GM18868 (cell line): Measurements from ENCODE around the gene S100B.

Source experiments
- ATAC-seq: cut with Tn5 transposase; IDR thresholded peaks from one replicate; pipeline ENCODE4 v1.9.1; 2021; ENCODE audit warnings: mild to moderate bottlenecking, moderate library complexity; ENCODE audit not compliant: unreplicated experiment

S100B gene

DNA sequence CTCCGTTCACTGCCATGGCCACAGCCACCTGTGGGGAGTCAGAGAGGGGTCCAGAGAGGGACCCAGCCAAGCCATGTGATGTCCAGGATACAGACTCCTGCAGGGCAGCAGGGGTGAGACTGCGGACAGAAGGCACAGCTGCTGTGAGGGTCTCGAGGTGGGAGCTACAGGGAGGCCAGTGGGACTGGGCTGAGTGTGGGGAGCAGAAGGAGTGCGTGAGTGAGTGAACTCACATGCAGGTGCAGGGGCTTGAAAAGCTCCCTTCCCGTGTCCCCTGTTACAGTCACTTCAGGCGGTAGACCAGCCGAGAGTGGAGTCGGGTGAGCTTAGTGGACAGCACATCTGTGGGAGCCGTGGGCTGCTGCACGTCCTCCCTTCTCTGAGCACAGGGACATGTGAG is 42.4 kb downstream of the S100B start:
- ATAC-seq: no peak

GRCh38 chr21:46561445-46562090 is 43.3 kb downstream of the S100B start:
- no peak for ATAC-seq

DNA sequence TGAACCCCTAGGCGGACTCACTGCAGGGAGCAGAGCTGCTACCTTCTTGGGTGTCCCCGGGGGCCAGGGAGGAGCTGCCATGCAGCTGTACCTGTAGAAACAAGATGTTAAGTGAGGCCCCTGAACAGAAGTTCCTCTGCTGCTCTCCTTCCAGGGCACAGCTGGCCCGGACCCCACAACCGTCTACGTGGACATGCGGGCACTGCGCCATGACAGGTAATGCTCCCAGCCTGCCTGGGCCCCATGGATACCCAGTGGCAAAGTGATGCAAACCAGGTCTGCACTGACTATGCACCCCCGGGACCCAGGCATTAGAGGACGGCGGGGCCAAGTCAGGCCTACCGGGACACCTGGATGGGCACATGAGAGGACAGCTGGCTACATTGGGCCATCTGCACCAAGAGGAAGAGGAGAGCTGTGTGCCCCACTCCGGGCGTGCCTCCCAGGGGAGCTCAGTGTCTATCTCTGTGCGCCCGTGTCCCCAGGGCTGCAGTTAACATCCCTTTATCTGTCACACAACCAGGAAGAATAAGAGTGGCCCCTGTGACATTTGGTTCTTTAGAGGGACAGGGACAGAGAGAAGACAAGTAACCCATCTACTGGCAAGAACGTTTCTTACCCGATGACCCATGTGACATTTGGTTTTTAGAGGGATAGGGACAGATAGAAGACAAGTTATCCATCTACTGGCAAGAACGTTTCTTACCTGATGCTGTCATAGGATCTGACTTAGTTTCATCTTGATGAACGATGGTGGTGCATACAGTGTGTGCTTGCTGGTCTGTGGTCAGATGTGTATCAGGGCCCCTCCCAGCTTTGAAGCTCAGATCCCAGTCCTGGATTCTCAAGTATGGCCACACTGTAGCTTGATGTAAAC is 44.1 kb downstream of the S100B start:
- no peak for ATAC-seq

DNA sequence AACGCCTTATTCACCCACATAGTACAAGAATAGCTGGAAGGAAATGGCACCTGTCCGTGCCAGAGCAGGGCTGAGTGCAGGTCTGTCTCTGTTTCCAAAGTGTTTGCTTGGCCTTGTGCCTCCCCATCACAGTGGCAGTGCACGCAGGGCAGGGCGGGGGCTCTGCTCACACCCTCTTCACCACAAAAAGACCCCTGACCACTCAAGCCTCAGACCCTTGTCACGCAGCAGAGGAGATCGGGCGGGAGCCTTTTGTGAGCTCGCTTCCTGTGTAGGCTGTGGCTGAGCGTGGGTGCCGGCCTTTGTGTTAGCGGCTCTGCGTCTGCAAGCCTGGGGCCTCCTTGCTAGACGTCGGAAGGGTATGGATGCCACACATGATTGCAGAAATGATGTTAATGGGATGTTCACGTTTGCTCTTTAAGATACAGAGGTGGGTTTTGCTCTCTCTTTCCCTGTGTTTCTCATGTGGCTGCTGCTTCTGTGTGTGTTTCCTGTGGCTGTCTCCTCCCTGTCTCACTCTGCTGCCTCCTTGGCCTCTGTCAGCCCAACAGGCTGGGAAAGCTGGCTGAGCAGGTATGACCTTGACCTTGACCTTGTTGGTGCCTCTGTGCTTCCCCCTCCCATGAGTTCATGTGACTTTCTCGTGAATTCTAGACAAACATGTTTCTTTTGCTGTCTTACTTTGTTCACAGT is 45.4 kb downstream of the S100B start:
- peak; percentile 66 for ATAC-seq

GRCh38 chr21:46557919-46558392 is 46.9 kb downstream of the S100B start:
- ATAC-seq: no peak

DNA sequence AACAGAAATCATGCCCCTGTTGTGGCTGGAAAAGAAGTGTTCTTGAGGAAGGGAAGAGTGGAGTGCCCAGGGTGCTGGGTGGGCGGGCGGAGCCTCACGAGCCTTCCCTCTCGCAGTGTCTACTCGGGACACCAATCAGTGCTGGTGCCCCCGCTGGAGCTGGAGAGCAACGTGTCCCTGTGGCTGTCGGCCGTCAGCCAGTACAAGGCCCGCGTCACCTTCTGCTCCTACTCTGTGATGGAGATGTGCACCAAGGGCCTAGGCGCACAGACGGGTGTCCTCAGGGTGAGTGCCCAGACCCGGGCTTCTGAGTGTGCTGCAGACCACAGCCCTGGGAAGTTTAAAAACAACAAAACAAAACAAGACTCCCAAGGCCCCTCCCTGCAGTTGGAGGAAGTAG is 47.4 kb downstream of the S100B start:
- ATAC-seq: no peak

GRCh38 chr21:46556802-46557201 is 48.1 kb downstream of the S100B start:
- no peak for ATAC-seq

- ATAC-seq: no peak
Observed at GRCh38 chr21:46555678-46556077, 49.2 kb downstream of the S100B start.

DNA sequence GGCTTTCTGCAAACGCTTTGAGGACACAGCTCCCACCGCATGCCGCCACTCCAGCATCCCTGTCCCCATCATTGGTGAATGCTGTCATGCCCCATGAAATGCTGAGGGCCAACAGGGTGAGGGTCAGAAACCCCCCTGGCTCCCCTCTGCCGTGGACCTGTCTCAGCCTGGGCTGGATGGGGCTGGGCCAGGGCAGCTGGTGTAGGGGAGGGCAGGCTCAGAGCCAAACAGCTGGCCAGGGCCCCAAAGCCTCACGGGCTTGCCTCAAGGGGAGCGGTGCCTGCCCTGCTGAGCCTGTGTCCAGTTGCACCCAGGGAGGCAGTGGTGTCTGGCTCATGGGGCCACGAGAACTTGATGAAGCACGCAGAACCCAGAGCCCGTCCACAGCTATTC is 49.7 kb downstream of the S100B start:
- ATAC-seq: no peak

DNA sequence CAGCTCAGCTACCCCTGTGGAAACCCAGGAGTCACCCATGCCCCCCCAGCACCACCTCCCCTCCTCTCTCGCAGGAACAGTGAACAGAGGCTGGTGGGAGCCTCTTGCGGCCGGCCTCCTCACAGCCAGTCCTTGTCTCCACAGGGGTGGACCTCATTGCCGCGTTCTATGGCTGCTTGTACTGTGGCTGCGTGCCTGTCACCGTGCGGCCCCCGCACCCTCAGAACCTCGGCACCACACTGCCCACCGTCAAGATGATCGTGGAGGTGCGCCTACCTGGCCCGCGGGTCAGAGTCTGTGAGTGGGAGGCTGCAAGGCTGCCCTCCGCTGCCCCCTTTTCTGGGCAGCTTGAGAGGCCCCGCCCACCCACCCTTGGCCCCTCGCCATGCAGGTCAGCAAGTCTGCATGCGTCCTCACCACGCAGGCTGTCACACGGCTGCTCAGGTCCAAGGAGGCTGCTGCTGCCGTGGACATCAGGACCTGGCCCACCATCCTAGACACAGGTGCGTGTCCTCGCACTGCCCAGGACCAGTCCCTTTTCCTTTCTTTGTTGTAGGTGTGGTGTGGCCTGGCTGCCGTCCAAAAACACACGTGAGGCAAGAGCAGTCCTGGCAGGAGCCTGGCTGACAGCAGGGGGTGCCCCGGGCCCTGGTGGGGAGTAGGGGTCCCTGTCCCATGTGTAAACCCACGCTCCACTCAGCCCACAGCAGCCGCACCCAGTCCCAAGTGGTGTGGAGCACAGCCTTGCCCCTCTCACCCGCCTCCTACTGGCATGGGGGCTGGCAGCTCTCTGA is 50.3 kb downstream of the S100B start:
- no peak for ATAC-seq

- ATAC-seq: no peak
Observed at GRCh38 chr21:46553993-46554392, 50.9 kb downstream of the S100B start.

DNA sequence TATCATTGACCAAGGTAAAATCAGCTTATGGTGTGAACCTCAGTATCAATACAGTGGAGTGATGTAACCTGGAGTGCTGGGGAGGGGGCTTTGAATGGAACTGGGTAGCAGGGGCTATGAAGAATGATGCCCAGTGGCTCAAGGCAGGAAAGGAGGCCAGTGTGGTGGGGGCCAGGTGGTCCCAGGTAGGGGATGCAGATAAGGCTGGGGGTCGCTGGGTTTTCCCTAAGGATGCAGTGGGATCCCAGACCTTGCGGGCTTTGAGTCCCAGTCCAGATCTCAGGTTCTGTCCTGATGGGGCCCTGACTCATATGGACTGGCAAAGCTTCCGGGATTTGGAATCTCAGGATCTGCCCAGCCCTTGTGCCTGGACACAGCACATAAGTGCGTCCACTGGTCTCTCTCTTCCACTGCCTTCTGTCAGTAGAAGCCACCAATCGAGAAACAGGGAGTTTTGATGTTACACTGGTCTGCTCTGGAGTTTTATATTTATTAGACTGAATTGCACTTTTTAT is 52.0 kb downstream of the S100B start:
- no peak for ATAC-seq

DNA sequence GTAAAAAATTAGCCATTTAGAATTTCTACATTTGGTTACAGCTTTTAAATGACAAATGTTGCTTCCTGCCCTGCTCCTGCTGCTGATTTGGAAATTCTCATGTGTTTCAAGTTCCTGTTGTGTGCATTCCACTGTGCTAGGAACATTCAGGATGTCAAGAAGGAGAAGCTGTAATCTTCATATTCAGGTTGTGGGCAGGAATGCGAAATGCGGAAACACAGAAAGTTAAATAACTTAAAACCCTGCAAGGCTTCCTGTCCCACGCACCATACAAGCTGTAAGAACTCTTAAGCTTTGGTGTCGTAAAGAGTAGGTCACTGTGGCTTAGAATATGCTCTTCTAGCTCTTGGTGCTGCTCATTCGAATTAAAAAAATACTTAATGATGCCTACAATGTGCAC is 52.6 kb downstream of the S100B start:
- ATAC-seq: no peak

- no peak for ATAC-seq
Observed at GRCh38 chr21:46551636-46552241, 53.1 kb downstream of the S100B start.

GRCh38 chr21:46550116-46550941 is 54.6 kb downstream of the S100B start:
- ATAC-seq: no peak

DNA sequence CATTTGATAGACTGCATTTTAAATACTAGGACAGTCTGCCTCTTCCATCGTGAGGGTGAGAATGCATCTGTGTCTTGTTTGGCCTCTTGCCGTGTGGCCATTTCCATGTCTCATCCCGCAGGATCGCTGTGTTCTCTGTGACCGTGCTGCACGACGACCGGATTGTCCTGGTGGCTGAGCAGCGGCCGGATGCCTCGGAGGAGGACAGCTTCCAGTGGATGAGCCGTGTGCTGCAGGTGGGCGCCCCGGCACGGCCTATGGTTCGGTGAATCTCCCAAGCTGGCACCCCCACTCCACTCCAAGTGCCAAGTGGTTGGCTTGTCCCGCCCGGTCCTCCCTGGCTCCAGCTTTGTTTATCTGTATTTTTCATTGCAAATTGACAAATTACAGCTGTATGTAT is 55.2 kb downstream of the S100B start:
- ATAC-seq: no peak
